ENCODE data around the gene CRELD2.

- TF ChIP-seq POLR2A (IDR thresholded peaks at IDR 0.05) (no peak), POLR2AphosphoS5 (IDR thresholded peaks at IDR 0.05) (no peak), CTCF (IDR thresholded peaks at IDR 0.05) (no peak)
Measured at GRCh38 chr22:49885281-49885680, 33.2 kb upstream of the CRELD2 start.

Data from suprapubic skin (tissue), 4 donors.